Measurements from ENCODE around the gene ISCA2.

The ISCA2 gene

DNA sequence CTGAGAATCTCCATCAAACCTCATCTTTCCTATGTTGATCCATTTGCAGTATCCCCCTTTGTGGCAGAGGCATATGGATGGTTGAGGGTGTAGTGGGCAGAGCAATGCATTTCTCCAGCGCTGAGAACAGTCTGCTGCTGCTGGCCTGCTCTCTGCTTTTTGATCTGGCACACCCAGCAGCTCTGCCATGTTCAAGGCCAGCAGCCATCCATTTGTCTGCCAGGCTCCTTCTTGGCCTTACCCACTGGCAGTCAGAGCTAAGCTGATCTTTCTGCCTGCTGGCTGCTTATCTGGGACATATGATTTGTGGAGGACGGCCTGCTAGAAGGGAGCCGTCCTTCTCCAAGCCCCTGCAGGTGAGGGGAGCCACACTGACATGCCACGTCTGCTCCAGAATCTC is 17.5 kb upstream of the ISCA2 start:
- H3K9me3 ChIP-seq (ENCODE audit: low read depth, low read length) = no peaks in the 10 kb centered on the region
- no peak overlapping the region for H3K27ac ChIP-seq
- peaks cover 3% of the 10 kb centered on the region; the same call in 1 of the 2 replicates for H3K36me3 ChIP-seq (ENCODE audit: insufficient read depth, low read length)
- no peak overlapping the region for H3K4me3 ChIP-seq
- no peak overlapping the region for H3K9ac ChIP-seq (ENCODE audit: insufficient read length)
- DNase-seq (ENCODE audit: low read depth, low spot score) = no peak
- TF ChIP-seq EZH2 (IDR thresholded peaks at IDR 0.05) (no peak), POLR2AphosphoS5 (IDR thresholded peaks at IDR 0.05; ENCODE audit: borderline replicate concordance, low read depth, low read length) (no peak), FOXP2 (optimal IDR thresholded peaks at IDR 0.05; ENCODE audit: control extremely low read depth, extremely low read length, insufficient read depth) (no peak)

DNA sequence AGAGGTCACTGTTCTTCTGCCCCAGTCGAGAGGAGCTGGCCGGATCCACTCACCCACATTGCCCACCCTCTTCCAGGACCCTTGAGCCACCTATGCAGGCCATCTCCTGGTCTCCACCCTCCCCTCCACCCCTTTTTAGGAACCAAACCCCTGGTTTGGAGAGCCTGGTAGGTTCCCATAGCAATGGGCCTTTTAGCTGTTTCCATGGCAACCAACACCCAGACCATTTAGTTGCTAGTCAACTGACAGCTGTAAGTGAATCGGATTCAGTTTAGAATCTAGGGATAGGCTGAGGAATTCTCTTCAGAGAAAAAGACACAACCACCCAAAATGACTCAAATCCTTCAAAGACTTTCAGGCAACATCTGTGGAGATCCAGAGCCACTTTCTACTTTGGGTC is 17.0 kb upstream of the ISCA2 start:
- no peak overlapping the region for H3K27ac ChIP-seq
- H3K36me3 ChIP-seq (ENCODE audit: insufficient read depth, low read length) = peaks cover 5% of the 10 kb centered on the region; the same call in 1 of the 2 replicates

DNA sequence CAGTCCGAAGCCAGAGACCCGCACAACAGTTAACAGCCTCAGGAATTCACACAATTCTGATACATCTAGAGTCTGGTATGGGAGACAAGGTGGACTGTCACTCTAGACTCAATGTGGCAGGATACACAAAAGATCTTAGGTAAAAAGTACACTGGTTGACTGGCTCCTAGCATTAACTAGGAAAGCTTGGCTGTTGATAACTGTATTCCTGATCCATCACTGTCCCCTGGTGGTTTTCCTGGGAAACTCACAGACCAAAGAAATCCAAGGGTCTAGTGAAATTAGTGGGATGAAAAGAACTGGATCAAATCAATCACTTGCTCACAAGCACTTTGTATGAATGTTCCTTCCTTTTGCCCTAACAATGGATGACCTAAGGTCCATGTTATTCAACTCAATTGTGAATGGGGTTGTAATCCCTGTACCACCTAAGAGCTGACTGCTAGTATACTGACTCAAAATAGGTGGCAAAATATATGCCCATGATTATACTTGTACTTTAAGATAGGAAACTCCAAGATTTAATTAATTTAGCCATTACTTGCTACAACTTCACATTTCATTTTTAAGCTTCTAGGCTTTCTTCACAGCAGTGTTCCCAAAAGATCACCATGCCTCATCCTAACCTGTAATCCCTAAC is 14.4 kb upstream of the ISCA2 start:
- Histone ChIP-seq H3K4me3 (no peak overlapping the region), H3K36me3 (ENCODE audit: insufficient read depth, low read length) (peaks cover 5% of the 10 kb centered on the region; the same call in 1 of the 2 replicates), H3K9me3 (ENCODE audit: low read depth, low read length) (no peaks in the 10 kb centered on the region), H3K27ac (no peak overlapping the region), H3K9ac (ENCODE audit: insufficient read length) (no peak overlapping the region)
- TF ChIP-seq EZH2 (IDR thresholded peaks at IDR 0.05) (no peak), FOXP2 (optimal IDR thresholded peaks at IDR 0.05; ENCODE audit: control extremely low read depth, extremely low read length, insufficient read depth) (no peak), POLR2AphosphoS5 (IDR thresholded peaks at IDR 0.05; ENCODE audit: borderline replicate concordance, low read depth, low read length) (no peak)
- no peak for DNase-seq (ENCODE audit: low read depth, low spot score)

More for the DNA sequence above, 17.0 kb upstream of the ISCA2 start:
- H3K4me3 ChIP-seq = no peak overlapping the region
- TF ChIP-seq POLR2AphosphoS5 (IDR thresholded peaks at IDR 0.05; ENCODE audit: borderline replicate concordance, low read depth, low read length) = no peak
- TF ChIP-seq FOXP2 (optimal IDR thresholded peaks at IDR 0.05; ENCODE audit: control extremely low read depth, extremely low read length, insufficient read depth) = no peak
- TF ChIP-seq EZH2 (IDR thresholded peaks at IDR 0.05) = no peak
- no peaks in the 10 kb centered on the region for H3K9me3 ChIP-seq (ENCODE audit: low read depth, low read length)
- DNase-seq (ENCODE audit: low read depth, low spot score) = no peak
- H3K9ac ChIP-seq (ENCODE audit: insufficient read length) = no peak overlapping the region

DNA sequence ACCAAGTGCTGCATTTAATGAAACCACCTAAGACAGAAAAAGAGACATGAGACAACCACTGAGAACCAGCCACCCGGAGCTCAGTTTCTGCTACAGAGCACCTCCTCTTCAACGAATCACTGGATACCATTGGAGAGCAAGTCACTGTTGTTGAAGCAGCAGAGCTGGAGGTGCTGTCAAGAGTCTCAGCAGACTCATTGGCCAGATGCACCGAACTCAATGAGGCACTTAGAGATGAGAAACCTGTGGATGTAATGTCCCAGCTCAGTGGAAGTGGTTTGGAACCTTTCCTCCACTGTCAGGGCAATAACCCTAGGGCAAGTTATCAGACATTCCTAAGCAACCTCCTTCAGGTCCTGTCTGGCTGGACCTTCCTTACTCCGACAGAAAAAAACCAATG is 13.5 kb upstream of the ISCA2 start:
- peaks cover 5% of the 10 kb centered on the region; the same call in 1 of the 2 replicates for H3K36me3 ChIP-seq (ENCODE audit: insufficient read depth, low read length)

DNA sequence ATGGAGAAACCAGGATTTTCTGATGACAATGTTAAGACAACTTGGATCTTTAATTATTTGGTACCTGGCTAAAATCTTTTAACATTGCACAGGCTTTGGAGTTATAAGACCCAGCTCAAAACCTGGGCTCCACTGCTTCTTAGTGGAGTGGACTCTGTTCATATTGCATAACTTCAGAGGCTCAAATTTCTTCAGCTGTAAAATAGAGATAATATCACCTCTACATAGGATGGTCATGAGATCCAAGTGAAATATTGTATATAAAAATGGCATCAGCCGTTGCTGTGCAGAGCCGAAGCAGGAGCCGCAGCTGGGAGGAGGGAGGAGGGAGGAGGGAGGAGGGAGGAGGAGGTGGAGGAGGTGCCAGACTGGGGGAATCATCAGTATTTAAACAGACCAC is 11.0 kb upstream of the ISCA2 start:
- H3K36me3 ChIP-seq (ENCODE audit: insufficient read depth, low read length) = peaks cover 5% of the 10 kb centered on the region; the same call in 1 of the 2 replicates

More for the DNA sequence above, 13.5 kb upstream of the ISCA2 start:
- Histone ChIP-seq H3K4me3 (no peak overlapping the region), H3K9ac (ENCODE audit: insufficient read length) (no peak overlapping the region), H3K27ac (no peak overlapping the region), H3K9me3 (ENCODE audit: low read depth, low read length) (no peaks in the 10 kb centered on the region)
- DNase-seq (ENCODE audit: low read depth, low spot score) = no peak
- TF ChIP-seq EZH2 (IDR thresholded peaks at IDR 0.05) (no peak), FOXP2 (optimal IDR thresholded peaks at IDR 0.05; ENCODE audit: control extremely low read depth, extremely low read length, insufficient read depth) (no peak), POLR2AphosphoS5 (IDR thresholded peaks at IDR 0.05; ENCODE audit: borderline replicate concordance, low read depth, low read length) (no peak)

DNA sequence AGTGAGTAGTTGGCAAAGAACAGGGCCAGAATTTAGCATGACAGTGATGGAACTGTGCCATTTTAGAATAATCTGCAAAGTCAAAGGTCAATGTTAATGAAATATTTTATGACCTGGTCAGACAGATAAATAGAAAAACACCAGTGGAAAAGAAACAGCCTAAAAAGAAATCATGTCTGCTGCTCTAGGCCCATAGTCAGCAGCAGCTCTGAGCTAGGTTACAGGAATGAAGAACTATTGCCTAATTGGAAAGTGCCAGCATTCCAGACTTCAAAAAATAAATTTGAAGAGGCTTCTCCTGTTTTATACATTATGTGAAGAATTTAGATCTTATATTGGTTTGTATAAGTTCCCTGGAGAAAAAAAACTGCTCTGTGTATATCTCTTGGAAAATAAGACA is 10.2 kb upstream of the ISCA2 start:
- no peak overlapping the region for H3K4me3 ChIP-seq
- H3K9ac ChIP-seq (ENCODE audit: insufficient read length) = no peak overlapping the region
- H3K27ac ChIP-seq = no peak overlapping the region
- H3K36me3 ChIP-seq (ENCODE audit: insufficient read depth, low read length) = peaks cover 5% of the 10 kb centered on the region; the same call in 1 of the 2 replicates
- no peak for DNase-seq (ENCODE audit: low read depth, low spot score)
- H3K9me3 ChIP-seq (ENCODE audit: low read depth, low read length) = no peaks in the 10 kb centered on the region
- no peak for TF ChIP-seq EZH2 (IDR thresholded peaks at IDR 0.05)
- TF ChIP-seq POLR2AphosphoS5 (IDR thresholded peaks at IDR 0.05; ENCODE audit: borderline replicate concordance, low read depth, low read length) = no peak
- TF ChIP-seq FOXP2 (optimal IDR thresholded peaks at IDR 0.05; ENCODE audit: control extremely low read depth, extremely low read length, insufficient read depth) = no peak

More for the DNA sequence above, 11.0 kb upstream of the ISCA2 start:
- DNase-seq (ENCODE audit: low read depth, low spot score) = no peak
- Histone ChIP-seq H3K27ac (no peak overlapping the region), H3K9ac (ENCODE audit: insufficient read length) (no peak overlapping the region), H3K4me3 (no peak overlapping the region), H3K9me3 (ENCODE audit: low read depth, low read length) (no peaks in the 10 kb centered on the region)
- no peak for TF ChIP-seq FOXP2 (optimal IDR thresholded peaks at IDR 0.05; ENCODE audit: control extremely low read depth, extremely low read length, insufficient read depth)
- no peak for TF ChIP-seq EZH2 (IDR thresholded peaks at IDR 0.05)
- no peak for TF ChIP-seq POLR2AphosphoS5 (IDR thresholded peaks at IDR 0.05; ENCODE audit: borderline replicate concordance, low read depth, low read length)

DNA sequence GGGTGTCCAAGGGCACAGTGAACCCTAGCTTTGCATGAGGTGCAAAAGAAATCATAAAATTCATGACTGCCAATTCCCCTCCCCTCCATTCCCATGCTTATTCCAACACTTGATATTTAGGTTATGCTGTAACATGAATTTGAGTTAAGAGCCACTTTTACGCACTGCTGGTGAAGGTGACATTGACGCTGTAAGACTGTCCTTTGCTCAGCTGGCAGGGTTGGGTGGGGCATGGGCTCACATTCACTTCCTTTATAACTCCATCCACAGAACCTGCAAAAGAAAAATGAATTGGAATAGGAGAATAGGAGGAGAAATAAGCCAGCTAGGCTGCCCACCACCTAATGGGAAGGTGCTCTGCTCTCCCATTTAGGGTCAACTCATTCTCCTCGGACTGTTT is 7.4 kb upstream of the ISCA2 start:
- TF ChIP-seq POLR2AphosphoS5 (IDR thresholded peaks at IDR 0.05; ENCODE audit: borderline replicate concordance, low read depth, low read length) (no peak), EZH2 (IDR thresholded peaks at IDR 0.05) (no peak), FOXP2 (optimal IDR thresholded peaks at IDR 0.05; ENCODE audit: control extremely low read depth, extremely low read length, insufficient read depth) (no peak)
- no peaks in the 10 kb centered on the region for H3K9me3 ChIP-seq (ENCODE audit: low read depth, low read length)
- no peak overlapping the region for H3K4me3 ChIP-seq
- no peak overlapping the region for H3K27ac ChIP-seq
- H3K36me3 ChIP-seq (ENCODE audit: insufficient read depth, low read length) = peaks cover 2% of the 10 kb centered on the region; the same call in 1 of the 2 replicates
- H3K9ac ChIP-seq (ENCODE audit: insufficient read length) = no peak overlapping the region
- DNase-seq (ENCODE audit: low read depth, low spot score) = no peak

DNA sequence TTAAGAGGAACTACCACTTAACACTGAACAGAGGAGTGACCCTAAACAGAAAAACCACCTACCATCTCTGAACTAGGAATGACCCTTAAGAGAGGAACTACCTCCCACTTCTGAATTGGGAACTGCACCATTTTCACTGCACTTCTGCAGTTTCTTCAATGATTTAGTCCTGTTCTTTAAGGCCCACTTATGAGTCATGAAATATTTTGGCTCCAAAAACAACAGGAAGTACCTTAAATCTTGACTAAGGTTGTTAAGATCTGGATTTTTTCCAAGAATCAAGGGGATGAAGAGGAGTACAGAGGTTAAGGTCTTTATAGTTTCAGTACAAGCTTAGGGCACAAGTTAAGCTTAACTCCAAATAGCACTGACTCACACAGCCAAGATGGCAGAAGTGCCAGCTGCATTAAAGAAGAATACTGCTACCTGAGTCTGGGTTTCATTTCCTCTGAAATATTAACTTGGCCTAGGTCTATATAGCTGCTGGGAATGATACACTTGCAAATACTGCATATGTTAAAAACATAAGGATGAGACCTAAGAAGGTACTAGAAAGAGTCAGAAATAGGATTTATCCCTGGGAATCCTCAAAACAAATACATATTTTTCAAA is 4.7 kb upstream of the ISCA2 start:
- Histone ChIP-seq H3K27ac (no peak overlapping the region), H3K9me3 (ENCODE audit: low read depth, low read length) (no peaks in the 10 kb centered on the region), H3K9ac (ENCODE audit: insufficient read length) (no peak overlapping the region), H3K36me3 (ENCODE audit: insufficient read depth, low read length) (no peaks in the 10 kb centered on the region), H3K4me3 (no peak overlapping the region)
- TF ChIP-seq FOXP2 (optimal IDR thresholded peaks at IDR 0.05; ENCODE audit: control extremely low read depth, extremely low read length, insufficient read depth) (no peak), POLR2AphosphoS5 (IDR thresholded peaks at IDR 0.05; ENCODE audit: borderline replicate concordance, low read depth, low read length) (no peak), EZH2 (IDR thresholded peaks at IDR 0.05) (no peak)
- DNase-seq (ENCODE audit: low read depth, low spot score) = no peak
